SU-DHL-6 (cell line): ENCODE measurements around the gene RAB6B.

Experiments
- H2AFZ ChIP-seq: fragments of 200-600 bp; sonication (generic); 2 replicates; pipeline ENCODE4 v1.6.1; 2014; ENCODE audit warnings: low read depth, mild to moderate bottlenecking, moderate library complexity, mixed read lengths, antibody characterized with exemption, low read length; ENCODE audit not compliant: severe bottlenecking
- H3F3A ChIP-seq: fragments of 200-600 bp; shearing (Covaris generic); 2 replicates; pipeline ENCODE4 v1.6.0; 2016; ENCODE audit warnings: antibody characterized with exemption, mild to moderate bottlenecking; ENCODE audit not compliant: insufficient read depth
- H3K27ac ChIP-seq: fragments of 200-600 bp; sonication (generic); 2 replicates; pipeline ENCODE4 v1.5.1; 2016; ENCODE audit warnings: low read depth, mild to moderate bottlenecking, low read length, moderate library complexity, mixed read lengths
- H3K27me3 ChIP-seq: fragments of 200-600 bp; sonication (generic), shearing (Covaris generic); 2 replicates; pipeline ENCODE4 v1.6.0; 2014; ENCODE audit warnings: mild to moderate bottlenecking, low read length
- H3K36me3 ChIP-seq: fragments of 200-600 bp; sonication (generic); 2 replicates; pipeline ENCODE4 v1.6.1; 2014; ENCODE audit warnings: mild to moderate bottlenecking, low read length, mixed read lengths
- H3K4me2 ChIP-seq: fragments of 300-600, 200-600 bp; shearing (Covaris generic), sonication (generic); 2 replicates; pipeline ENCODE4 v1.6.0; 2014; ENCODE audit warnings: low read length, low read depth, mild to moderate bottlenecking; ENCODE audit not compliant: poor library complexity, severe bottlenecking
- H3K4me3 ChIP-seq: fragments of 200-600 bp; sonication (generic); 2 replicates; pipeline ENCODE4 v1.5.1; 2014; ENCODE audit warnings: antibody characterized with exemption, low read length, mild to moderate bottlenecking, mixed read lengths; ENCODE audit not compliant: insufficient read depth, poor library complexity, severe bottlenecking
- H3K79me2 ChIP-seq: fragments of 200-600 bp; sonication (generic); 2 replicates; pipeline ENCODE4 v1.6.1; 2014; ENCODE audit warnings: mild to moderate bottlenecking, low read length, moderate library complexity; ENCODE audit not compliant: insufficient read depth
- H3K9ac ChIP-seq: fragments of 200-600 bp; sonication (generic); 2 replicates; pipeline ENCODE4 v1.7.0; 2014; ENCODE audit warnings: mild to moderate bottlenecking, low read length
- H3K9me2 ChIP-seq: fragments of 200-600 bp; sonication (generic); replicated peaks from 2 replicates; pipeline ENCODE4 v1.6.1; 2014; ENCODE audit warnings: low read length; ENCODE audit not compliant: insufficient read depth
- H3K9me3 ChIP-seq: fragments of 200-600 bp; sonication (generic); 2 replicates; pipeline ENCODE4 v1.6.1; 2014; ENCODE audit warnings: low read length, mixed read lengths; ENCODE audit not compliant: insufficient read depth
- H4K20me1 ChIP-seq: fragments of 200-600 bp; sonication (generic); 2 replicates; pipeline ENCODE4 v1.6.1; 2014; ENCODE audit warnings: low read depth, mild to moderate bottlenecking, antibody characterized with exemption, low read length, moderate library complexity, mixed read lengths
- EZH2phosphoT487 ChIP-seq: fragments of 200-600 bp; sonication (generic), shearing (Covaris generic); conservative IDR thresholded peaks from 2 replicates; pipeline ENCODE4 v1.6.1; 2018; ENCODE audit warnings: mild to moderate bottlenecking, antibody characterized with exemption, low read length, moderate library complexity, mixed read lengths
- TF ChIP-seq, protein P1 (sequence below): fragments of 200-600 bp; sonication (generic); IDR thresholded peaks from one replicate; pipeline ENCODE4 v1.5.1; 2017; ENCODE audit warnings: antibody characterized with exemption, mild to moderate bottlenecking, low read length, moderate library complexity; ENCODE audit not compliant: insufficient read depth, poor library complexity, severe bottlenecking

The RAB6B gene

GRCh38 chr3:133937756-133938601 lies 42.3 kb upstream of the RAB6B start:
- no peaks in the 10 kb centered on the region for H3K27me3 ChIP-seq
- no peak overlapping the region for H3K27ac ChIP-seq
- no peaks in the 10 kb centered on the region for H3F3A ChIP-seq
- H3K79me2 ChIP-seq, result no peaks in the 10 kb centered on the region
- H3K9me2 ChIP-seq, result no peaks in the 10 kb centered on the region
- no peak overlapping the region for H2AFZ ChIP-seq
- H3K4me3 ChIP-seq, result no peak overlapping the region
- no peak overlapping the region for H3K4me2 ChIP-seq
- TF ChIP-seq, protein P1, sequence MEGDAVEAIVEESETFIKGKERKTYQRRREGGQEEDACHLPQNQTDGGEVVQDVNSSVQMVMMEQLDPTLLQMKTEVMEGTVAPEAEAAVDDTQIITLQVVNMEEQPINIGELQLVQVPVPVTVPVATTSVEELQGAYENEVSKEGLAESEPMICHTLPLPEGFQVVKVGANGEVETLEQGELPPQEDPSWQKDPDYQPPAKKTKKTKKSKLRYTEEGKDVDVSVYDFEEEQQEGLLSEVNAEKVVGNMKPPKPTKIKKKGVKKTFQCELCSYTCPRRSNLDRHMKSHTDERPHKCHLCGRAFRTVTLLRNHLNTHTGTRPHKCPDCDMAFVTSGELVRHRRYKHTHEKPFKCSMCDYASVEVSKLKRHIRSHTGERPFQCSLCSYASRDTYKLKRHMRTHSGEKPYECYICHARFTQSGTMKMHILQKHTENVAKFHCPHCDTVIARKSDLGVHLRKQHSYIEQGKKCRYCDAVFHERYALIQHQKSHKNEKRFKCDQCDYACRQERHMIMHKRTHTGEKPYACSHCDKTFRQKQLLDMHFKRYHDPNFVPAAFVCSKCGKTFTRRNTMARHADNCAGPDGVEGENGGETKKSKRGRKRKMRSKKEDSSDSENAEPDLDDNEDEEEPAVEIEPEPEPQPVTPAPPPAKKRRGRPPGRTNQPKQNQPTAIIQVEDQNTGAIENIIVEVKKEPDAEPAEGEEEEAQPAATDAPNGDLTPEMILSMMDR, result no peak
- no peak for TF ChIP-seq EZH2phosphoT487
- H3K9me3 ChIP-seq, result no peaks in the 10 kb centered on the region
- H3K9ac ChIP-seq, result no peak overlapping the region
- no peaks in the 10 kb centered on the region for H3K36me3 ChIP-seq
- no peaks in the 10 kb centered on the region for H4K20me1 ChIP-seq

DNA sequence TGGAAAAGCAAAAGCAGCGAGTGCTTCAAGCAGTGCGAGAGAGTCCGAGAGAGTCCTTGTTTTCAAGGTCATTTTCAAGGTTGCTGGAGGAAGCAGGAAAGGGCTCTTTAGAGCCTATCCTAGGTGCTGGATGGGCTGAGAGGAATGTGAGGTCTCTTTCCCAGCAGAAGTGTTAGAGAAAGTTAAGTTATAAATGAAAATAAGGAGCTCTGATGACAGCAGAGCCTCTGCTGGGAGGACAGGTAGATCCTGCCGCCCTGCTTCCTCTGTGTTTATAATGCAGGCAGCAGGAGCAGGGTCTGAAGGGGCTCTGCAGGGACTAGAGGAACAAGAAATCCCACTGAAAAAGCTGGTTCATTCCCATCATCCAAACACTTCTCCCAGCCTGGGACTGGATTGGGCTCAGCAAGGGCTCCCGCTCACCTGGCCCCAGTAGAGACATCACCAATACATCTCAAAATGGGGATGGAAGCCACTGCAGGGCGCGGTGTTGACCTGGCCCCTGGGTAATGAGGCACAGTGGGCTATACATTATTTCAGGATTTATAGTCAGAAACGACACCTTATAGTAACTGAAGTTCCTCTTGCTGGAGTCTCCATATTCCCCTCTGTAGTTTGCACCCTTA lies 41.5 kb upstream of the RAB6B start:
- Histone ChIP-seq H3K36me3 (no peaks in the 10 kb centered on the region), H4K20me1 (no peaks in the 10 kb centered on the region), H3K79me2 (no peaks in the 10 kb centered on the region), H3K4me2 (no peak overlapping the region), H3K9me2 (no peaks in the 10 kb centered on the region), H3K27ac (no peak overlapping the region), H2AFZ (no peak overlapping the region), H3K9me3 (no peaks in the 10 kb centered on the region), H3F3A (no peaks in the 10 kb centered on the region), H3K4me3 (no peak overlapping the region), H3K9ac (no peak overlapping the region), H3K27me3 (no peaks in the 10 kb centered on the region)
- TF ChIP-seq EZH2phosphoT487, result no peak
- TF ChIP-seq, protein P1, result no peak

GRCh38 chr3:133935843-133936769 lies 40.4 kb upstream of the RAB6B start:
- TF ChIP-seq EZH2phosphoT487, result no peak
- TF ChIP-seq, protein P1, result no peak

More at GRCh38 chr3:133935843-133936769, 40.4 kb upstream of the RAB6B start:
- no peak overlapping the region for H3K27ac ChIP-seq
- no peaks in the 10 kb centered on the region for H3K79me2 ChIP-seq
- H3K4me2 ChIP-seq, result no peak overlapping the region
- H4K20me1 ChIP-seq, result no peaks in the 10 kb centered on the region
- no peaks in the 10 kb centered on the region for H3K9me3 ChIP-seq
- no peaks in the 10 kb centered on the region for H3K9me2 ChIP-seq
- H2AFZ ChIP-seq, result no peak overlapping the region
- H3K9ac ChIP-seq, result no peak overlapping the region
- no peaks in the 10 kb centered on the region for H3K36me3 ChIP-seq
- H3F3A ChIP-seq, result no peaks in the 10 kb centered on the region
- no peak overlapping the region for H3K4me3 ChIP-seq
- no peaks in the 10 kb centered on the region for H3K27me3 ChIP-seq
